ENCODE measurements around the gene TMEM123.

GRCh38 chr11:102453302-102453695 lies 734 bp upstream of the TMEM123 start:
- TF ChIP-seq CTCF (IDR thresholded peaks at IDR 0.05; ENCODE audit: borderline replicate concordance, extremely low read depth, low read length, poor library complexity, severe bottlenecking) (peak; percentile 10), EZH2 (IDR thresholded peaks at IDR 0.05; ENCODE audit: borderline replicate concordance, low read depth, low read length, severe bottlenecking) (no peak)

Data from DND-41 (cell line).